ENCODE data around the gene VGF.
"Not testable (repeated sequence)": the region's sequence is repeated elsewhere in the genome, so short reads cannot be mapped to it uniquely, and the experiment has no call there.

The VGF gene

DNA sequence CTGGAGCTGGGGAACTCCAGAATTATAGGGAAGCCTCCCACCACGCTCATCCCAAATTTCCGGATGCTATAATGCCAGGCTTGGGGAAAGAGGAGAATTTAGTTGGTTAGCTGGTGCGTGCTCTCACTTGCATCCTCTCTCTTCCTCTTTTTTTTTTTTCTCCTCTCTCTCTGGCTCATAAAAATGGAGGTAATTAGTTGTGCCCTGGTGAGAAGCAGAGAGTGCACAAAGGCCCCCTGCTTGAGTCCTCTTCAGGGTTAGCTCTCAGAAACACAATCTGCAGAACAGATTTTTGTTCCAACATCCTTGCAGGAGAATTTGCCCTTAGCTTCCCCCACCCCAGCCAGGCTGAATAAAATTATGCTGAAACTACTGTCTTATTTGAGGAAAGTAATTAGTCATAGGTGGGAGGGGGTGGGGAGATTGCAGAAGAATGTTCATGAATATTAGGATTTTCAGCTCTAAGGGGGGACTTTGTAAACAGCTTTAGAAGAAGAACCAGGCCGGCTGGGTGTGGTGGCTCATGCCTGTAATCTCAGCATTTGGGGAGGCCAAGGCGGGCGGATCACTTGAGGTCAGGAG, 30.9 kb downstream of the VGF start:
- no peak for DNase-seq

DNA sequence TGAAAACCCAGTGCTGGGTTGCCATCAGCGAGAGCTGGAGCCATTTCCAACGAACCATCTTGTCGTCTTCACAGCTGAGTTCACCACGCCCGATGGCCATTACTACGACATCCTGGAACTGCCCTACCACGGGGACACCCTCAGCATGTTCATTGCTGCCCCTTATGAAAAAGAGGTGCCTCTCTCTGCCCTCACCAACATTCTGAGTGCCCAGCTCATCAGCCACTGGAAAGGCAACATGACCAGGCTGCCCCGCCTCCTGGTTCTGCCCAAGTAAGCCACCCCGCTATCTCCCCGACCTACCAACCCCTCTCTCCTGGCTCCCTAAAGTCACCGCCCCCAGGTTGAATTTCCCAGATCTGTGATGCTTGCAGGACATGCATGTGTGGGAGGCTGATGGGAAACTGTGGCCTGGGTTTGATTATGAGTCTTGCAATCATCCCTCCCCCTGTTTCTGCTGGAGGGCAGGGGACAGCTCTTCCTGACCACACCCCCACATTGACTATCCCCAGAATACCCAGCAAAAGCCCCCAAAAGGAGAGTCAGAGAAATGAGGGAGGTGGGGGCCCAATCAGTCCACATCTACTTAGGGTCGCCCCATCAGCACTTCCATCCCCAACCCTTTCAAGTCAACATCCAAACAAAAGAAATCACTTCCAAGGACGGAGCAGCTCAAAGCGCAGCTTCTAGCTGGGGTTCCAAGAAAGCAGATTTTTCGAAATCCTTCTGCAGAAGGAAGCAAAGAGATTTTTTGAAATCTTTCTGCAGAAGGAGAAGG, 31.6 kb downstream of the VGF start:
- DNase-seq: no peak

DNA sequence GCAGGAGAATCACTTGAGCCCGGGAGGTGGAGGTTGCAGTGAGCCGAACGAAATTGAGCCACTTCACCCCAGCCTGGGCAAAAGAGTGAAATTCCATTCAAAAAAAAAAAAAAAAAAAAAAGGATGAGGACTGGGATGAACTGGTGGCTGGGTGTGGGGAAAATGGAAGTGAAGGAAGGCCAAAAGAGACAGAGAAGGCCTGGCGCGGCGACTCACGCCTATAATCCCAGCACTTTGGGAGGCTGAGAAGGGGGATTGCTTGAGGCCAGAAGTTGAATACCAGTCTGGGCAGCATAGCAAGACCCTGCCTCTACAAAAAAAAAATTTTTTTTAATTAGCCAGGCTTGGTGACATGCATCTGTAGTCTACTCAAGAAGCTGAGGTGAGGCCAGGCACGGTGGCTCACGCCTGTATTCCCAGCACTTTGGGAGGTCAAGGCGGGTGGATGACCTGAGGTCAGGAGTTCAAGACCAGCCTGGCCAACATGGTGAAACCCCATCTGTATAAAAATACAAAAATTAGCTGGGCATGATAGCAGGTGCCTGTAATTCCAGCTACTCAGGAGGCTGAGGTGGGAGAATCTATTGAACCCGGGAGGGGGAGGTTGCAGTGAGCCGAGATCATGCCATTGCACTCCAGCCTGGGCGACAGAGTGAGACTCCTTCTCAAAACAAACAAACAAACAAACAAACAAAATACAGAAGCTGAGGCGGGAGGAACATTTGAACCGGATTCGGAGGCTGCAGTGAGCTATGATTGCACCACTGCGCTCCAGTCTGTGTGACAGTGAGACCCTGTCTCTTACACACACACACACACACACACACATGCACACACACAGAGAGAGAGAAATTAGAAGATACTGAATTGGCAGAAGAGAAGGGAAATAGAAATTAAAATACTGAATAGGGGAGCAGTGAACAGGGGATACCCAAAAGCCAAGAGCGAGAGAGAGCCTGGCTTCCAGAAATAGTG, 32.5 kb downstream of the VGF start:
- not testable (repeated sequence) for DNase-seq

DNA sequence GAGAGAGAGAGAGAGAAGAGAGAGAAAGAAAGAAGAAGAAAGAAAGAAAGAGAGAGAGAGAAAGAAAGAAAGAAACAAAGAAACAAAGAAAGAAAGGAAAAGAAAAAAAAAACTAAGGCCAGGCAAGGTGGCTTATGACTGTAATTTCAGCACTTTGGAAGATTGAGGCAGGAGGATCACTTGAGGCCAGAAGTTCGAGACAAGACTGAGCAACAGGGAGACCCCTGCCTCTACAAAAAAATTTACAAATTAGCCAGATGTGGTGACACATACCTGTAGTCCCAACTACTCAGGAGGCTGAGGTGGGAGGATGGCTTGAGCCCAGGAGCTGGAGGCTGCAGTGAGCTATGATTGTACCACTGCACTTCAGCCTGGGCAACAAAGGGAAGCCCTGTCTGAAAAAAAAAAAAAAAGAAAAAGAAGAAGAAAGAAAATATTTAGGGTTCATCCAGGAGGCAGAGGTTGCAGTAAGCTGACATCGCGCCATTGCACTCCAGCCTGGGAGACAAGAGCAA, 35.7 kb downstream of the VGF start:
- DNase-seq: no peak

DNA sequence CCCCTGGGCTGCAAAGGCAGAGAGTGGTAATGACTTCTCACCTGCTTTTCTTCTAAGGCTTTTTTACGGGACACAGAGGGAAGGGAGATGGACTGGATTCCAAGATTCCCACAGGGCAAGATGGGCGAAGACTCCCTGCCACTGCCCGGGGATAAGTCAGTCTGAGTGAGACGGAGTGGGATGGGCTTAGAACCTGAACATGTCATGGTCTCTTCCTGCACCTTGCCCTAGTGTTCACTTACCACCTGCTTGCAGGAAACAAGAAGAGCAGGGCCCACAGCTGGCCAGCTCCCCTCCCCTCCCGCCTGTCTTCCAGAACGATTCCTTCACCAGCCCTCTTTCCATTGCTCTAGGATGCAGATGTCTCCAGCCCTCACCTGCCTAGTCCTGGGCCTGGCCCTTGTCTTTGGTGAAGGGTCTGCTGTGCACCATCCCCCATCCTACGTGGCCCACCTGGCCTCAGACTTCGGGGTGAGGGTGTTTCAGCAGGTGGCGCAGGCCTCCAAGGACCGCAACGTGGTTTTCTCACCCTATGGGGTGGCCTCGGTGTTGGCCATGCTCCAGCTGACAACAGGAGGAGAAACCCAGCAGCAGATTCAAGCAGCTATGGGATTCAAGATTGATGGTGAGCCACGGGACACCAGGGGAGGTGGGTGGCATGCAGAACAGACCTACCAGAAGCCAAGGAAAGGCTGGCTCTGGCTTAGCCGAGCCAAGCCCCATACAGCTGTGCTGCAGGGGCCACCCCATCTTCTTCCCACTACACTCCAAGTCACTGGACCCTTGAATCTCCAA, 37.1 kb downstream of the VGF start:
- no peak for DNase-seq

DNA sequence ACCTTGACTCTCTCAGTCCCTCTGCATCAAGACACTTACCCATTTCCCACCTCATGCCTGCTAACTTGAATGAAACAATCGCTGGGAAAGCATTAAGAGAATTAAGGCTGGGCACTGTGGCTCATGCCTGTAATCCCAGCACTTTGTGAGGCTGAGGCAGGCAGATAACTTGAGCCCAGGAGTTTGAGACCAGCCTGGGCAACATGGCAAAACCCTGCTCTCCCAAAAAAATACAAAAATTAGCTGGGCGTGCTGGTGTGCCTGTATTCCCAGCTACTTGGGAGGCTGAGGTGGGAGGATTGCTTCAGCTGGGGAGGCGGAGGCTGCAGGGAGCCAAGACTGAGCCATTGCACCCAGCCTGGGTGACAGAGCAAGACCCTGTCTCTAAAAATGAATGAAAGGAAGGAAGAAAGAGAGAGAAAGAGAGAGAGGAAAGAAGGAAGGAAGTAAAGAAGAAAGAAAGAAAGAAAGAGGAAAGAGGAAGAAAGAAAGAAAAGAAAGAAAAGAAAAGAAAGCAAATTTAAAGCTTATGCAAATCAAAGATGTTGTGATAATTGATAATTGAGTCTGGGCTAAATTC, 37.8 kb downstream of the VGF start:
- no peak for DNase-seq

- peak; percentile 24 for DNase-seq
Measured at GRCh38 chr7:101126651-101127459, 38.5 kb downstream of the VGF start, which contains the start of gene SERPINE1. TSS of gene SERPINE1 (plus strand) at chr7:101127104. CDS start at chr7:101128394, 1,290 bp downstream.

- no peak for DNase-seq
Measured at GRCh38 chr7:101125989-101126650, 39.2 kb downstream of the VGF start.

DNA sequence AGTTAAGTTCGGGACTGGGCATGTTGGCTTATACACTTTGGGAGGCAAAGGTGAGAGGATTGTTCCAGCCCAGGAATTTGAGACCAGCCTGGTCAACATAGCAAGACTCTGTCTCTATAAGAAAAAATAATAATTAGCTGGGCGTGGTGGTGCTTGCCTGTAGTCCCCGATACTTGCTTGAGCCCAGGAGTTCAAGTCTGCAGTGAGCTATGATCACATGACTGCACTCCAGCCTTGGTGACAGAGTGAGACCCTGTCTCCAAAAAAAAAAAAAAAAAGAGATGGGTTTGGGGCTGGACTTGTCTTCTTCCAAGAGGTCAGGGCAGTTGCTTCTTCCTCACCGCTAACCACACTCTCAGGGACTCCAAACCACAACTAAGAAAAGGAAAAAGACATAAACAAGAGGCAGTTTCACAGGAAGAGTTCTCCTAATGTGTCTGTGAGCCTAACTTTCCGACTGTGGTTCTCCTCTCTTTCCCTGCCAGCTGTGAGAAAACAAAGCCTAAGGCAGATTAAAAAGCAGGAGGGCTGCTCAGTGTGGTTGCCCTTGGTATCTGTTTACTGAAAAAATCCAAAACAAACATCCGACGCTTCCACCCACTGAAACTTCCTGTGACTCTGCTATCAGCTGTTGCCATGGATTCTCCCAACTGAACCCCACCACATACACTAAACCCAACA, 40.9 kb downstream of the VGF start:
- DNase-seq: no peak

GRCh38 chr7:101123703-101124068, 41.7 kb downstream of the VGF start:
- no peak for DNase-seq

DNA sequence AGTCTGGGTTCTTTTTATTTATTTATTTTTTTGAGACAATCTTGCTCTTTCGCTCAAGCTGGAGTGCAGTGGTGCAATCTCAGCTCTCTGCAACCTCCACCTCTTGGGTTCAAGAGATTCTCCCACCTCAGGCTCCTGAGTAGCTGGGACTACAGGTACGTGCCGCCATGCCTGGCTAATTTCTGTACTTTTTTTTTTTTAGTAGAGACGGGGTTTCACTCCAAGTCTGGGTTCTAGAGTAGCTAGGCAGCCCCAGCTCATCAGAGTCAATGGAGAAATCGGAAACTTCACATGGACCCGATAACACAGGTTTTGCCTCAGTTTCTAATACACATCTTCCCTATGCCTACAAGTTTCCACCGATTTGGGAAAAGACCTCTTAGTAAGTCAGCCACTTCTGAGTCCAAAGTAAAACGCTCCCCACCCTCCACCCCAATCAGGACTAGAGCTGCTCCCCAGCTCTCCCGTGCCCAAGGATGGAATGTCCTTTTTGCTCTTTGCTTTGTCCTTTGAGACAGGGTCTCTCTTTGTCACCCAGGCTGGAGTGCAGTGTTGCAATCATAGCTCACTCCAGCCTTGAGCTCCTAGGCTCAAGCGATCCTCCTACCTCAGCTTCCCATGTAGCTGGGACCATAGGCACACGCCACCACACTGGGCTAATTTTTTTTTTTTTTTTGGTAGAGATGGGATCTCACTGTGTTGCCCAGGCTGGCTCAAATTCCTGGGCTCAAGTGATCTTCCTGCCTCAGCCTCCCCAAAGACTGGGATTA, 42.3 kb downstream of the VGF start:
- no peak for DNase-seq

DNA sequence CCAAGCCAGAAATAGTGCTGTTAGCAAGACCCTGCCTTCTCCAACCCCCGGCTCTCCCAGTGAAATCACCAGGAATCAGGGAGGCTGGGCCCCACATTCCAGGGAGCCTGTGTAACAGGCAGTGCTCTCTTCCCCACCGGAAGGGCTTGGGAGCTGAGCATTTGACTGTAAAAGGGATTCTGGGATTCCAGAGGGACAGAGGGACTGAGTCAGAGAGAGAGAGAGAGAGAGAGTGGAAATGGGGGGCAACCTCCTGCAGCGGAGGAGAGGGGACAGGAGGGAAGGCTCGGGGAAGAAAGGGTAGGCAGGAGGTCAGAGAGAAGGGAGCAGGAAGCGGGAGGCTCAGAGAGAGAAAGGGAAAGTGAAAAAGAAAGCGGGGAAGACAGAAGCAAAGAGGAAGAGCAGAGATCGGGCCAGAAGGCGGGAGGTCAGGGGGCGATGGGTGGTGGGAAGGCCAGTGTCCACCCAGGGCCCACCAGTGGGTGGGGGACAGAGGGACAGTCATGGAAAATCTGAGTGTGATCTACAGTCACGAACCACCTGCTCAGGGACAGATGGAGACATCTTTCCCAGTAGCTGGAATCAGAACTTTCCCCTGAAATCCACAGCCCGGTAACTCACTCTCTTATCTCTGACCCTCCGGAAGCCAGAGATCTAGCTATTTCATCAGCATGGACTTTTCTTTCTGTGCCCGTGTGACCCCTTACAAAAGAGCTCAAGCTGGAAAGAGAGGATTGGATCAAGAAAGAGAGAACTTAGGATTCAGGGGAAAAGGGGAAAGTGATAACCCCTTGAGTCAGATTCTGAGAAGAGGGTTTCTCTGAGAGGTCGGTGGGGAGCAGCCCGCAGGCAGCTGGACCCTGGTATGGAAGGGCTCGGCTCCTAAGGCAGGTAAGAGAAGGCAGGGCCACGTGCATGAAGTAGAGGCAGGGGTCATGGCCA, 43.1 kb downstream of the VGF start:
- no peak for DNase-seq

DNA sequence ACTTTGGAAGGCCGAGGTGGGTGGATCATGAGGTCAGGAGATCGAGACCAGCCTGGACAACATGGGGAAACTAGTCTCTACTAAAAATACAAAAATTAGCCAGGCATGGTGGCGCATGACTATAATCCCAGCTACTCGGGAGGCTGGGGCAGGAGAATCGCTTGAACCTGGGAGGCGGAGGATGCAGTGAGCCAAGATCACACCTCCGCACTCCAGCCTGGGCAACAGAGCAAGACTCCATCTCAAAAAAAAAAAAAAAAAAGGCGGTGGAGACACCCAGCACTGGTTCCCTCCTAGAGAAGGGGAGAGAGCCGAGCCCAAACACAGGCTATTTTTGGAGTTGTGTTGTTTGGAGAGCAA, 43.8 kb downstream of the VGF start:
- not testable (repeated sequence) for DNase-seq

GRCh38 chr7:101120315-101120714, 45.1 kb downstream of the VGF start:
- DNase-seq: no peak

DNA sequence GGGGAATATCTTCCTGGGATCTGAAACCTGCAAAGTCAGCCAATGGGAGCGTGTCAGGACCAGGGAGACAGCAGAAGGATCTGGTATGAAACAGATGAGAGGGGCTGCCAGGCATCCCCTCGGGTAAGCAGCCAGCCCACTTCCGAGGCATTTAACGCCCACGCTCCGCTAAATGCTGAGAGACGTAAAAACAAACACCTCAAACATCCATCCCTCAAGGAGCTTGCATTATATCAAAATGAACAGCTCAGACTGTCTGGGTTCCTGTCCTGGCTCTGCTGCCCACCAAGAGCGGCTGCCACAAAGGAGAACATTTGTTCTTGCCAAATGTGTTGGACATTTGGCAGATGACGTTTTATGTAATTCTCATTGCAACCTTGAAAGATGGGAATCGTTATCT, 45.5 kb downstream of the VGF start:
- no peak for DNase-seq

GRCh38 chr7:101118856-101119255, 46.5 kb downstream of the VGF start:
- no peak for DNase-seq

GRCh38 chr7:101116898-101117297, 48.5 kb downstream of the VGF start:
- no peak for DNase-seq

- no peak for DNase-seq
Measured at GRCh38 chr7:101115215-101115614, 50.2 kb downstream of the VGF start.
